ENCODE data around the gene PCDH9.

PCDH9 gene

GRCh38 chr13:66969291-66969690, 260.8 kb downstream of the PCDH9 start:
- no peak for DNase-seq

DNA sequence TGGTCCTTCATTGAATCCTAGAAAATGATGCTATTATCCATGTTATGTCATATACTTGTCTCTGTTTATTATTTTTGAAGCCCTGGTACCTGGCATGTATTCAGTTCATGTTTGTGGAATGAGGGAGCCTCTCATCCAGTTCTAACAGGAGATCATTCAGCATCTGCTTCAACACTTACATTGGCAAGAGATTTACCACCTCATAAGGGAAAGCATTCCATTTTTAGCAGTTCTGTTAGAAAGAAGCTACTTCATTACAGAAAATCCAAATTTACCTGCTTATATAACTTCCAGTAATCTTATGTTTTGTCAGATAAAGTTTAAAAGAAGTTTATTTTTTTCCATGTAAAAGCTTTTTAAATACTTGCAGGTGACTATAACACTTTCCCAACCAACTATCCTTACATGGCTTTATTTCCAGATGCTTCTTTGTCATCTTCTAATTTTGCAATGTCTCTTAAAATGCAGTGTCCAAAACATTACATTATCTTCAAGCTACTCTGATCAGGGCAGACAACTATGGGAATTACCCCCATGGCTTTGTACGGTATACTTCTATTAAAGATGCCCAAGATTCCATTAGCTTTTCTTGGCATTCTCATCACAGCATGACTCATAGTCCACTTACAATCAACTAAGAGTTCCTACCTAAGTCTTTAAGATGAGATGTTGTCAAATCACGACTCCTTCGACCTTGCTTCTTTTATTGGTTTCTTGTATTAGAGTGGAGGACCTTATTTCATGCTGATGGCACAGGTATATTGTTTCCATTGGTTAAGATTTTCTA, 262.1 kb downstream of the PCDH9 start:
- no peak for DNase-seq

DNA sequence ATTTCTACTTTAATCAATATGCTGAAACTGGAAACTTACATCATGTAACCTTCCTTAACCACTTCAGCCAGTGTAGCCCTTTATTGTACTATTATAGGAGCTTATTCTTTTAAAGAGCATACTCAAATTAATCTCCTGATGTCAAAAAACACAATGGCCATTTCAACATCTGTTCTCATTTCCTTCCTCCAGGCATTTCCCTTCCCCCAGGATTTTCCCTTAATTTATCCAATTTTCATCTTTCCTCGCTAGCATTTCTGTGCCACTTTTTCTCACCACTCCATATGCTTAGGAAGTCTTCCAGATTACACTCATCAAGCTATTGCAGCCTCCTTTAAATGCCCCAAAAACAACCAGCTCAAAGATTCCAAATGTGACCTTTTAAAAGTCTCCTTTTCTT, 265.0 kb downstream of the PCDH9 start:
- DNase-seq: no peak

DNA sequence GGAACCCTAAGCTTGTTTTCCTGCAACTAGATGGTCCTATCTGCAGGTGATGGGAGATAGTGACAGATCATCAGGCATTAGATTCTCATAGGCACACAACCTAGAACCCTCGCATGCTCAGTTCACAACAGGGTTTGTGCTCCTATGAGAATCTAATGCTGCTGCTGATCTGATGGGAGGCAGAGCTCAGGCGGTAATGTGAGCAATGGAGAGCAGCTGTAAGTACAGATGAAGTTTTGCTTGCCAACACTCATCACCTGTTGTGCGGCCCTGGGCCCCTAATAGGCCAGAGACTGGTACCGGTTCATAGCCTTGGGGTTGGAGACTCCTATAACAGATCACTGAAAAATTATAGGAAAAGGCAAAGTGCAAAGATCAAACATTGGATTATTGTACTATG, 267.2 kb downstream of the PCDH9 start:
- DNase-seq: no peak

- DNase-seq: no peak
Measured at GRCh38 chr13:66958611-66959010, 271.5 kb downstream of the PCDH9 start.

- DNase-seq: no peak
Measured at GRCh38 chr13:66952507-66952906, 277.6 kb downstream of the PCDH9 start.

DNA sequence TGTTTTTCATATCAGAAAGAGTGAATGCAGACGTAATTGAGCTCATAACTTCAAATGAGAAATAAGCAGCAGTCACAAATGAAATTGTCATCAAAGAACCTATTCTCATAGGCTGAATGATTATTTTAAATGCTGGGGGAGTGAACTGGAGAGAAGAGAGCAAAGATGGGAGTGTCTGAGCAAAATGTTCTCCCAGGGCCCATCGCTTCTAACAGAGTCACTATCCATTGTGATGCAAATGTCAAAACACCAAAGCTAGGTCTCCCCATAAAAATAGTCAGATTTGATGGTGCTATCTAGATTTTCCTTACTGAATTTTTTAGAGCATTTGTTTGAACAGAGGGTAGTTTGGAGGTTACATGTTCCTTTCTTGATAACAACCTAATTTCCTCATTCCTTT, 278.7 kb downstream of the PCDH9 start:
- DNase-seq: no peak

GRCh38 chr13:66950666-66951065, 279.5 kb downstream of the PCDH9 start:
- no peak for DNase-seq

DNA sequence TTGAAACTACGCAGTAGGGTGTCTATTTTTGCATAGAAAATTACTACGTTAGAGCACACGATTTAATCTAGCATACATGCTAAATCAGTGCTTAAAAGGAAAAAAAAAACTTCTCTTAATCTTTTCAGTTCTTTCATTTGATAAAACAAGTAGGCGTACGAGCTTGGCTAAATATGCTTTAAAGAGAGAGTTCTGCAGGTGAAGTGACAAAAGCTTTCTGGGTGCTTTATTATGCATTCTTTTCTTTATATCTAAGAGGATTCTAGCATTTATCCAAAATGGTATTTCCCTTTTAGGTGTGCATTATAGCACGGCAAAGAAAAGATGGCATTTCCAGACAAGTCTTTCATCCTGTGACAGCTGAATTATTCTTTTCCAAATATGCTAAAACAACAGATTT, 281.2 kb downstream of the PCDH9 start:
- DNase-seq: no peak

DNA sequence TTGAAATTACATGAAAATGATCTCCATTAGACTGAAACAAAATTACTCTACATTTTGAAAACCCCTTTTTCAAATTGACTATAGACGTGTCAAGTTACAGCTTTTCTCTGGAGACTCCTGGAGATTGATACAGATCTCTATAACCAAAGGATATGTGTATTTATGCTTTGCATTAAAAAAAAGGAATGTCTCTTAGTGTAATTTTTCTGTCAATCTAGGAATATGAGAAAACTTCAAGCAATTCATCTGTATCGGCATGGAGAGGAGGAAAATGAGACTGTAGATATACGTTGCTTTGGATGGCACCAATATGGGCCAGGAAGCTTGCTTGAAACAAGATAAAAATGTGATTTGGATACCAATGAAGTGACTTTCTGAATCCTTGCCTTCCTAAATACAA, 286.6 kb downstream of the PCDH9 start:
- DNase-seq: no peak

DNA sequence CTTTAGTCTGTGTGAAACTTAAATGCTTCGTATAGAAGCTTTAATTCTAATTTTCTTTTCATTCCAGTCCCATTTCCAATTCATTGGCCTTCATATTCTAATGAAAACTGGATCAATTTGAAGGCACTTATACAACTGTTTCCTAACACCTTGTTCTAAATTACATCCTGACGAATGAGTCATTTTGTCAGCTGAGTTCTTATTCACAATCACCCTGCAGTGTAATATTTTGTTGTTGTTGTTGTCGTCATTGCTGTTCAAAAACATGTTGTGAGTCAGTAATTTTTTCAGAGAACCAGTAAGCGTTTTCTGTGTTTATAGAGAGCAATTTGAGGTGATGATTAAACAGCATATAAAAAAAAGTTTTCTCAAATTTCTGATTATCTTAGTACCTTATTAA, 290.0 kb downstream of the PCDH9 start:
- no peak for DNase-seq

GRCh38 chr13:66937423-66937822, 292.7 kb downstream of the PCDH9 start:
- DNase-seq: no peak

GRCh38 chr13:66933994-66934393, 296.1 kb downstream of the PCDH9 start:
- peak; percentile 66 for DNase-seq

DNA sequence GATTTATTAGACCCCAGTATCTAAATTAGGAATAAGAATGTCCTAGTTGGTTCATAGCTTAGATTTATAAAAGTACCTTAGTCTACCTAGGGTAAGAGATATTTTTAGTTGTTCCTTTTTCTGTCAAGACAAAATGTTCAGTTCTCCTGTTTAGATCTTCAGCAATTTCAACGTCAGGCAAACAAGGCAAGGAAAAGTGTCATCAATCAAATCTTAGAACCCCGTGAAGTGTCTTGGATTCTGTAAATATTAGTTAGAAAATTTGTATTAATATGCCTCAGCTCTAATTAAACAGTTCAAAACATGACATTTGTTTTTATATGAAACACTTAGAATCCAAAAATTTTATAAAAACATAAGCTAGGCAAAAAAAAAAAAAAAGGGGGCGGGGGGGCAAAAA, 296.6 kb downstream of the PCDH9 start:
- no peak for DNase-seq

DNA sequence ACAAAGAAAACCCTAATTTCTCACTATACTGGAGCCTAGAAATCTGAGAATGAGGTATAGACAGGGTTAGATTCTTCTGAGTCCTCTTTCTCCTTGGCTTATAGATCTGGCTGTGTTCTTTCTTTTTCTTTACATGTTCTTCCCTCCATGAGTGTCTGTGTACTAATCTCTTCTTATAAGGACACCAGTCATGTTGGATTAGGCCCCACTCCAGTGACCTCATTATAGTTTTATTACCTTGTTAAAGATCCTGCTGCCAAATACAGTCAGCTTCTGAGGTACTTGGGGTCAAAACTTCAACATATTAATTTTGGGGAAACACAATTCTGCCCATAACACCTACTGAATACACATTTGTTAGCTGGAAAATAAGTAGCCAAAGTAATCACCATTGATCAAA, 302.6 kb downstream of the PCDH9 start:
- DNase-seq: no peak

- no peak for DNase-seq
Measured at GRCh38 chr13:66926851-66927524, 303.1 kb downstream of the PCDH9 start.

- DNase-seq: no peak
Measured at GRCh38 chr13:66926200-66926850, 303.8 kb downstream of the PCDH9 start.

DNA sequence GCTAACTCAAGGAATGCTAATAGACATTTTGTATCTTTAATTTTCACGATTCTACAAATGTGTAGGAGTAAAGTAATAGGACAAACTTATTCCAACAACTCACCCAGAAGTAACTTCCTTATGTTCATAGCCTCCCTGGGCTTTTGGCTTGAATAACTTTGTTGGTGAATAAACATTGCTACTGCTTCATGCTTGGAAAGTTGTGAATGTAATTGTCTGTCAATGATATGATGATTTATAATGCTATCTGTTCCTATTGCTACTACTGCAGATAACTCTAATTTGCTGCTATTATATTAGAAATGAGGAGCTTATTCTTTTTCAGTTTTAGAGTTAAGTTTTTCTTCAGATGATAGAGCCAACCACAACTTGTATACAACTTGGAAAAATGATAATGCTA, 307.7 kb downstream of the PCDH9 start:
- DNase-seq: no peak

GRCh38 chr13:66921437-66921836, 308.7 kb downstream of the PCDH9 start:
- no peak for DNase-seq

- peak; percentile 22 for DNase-seq
Measured at GRCh38 chr13:66915596-66916185, 314.4 kb downstream of the PCDH9 start.

DNA sequence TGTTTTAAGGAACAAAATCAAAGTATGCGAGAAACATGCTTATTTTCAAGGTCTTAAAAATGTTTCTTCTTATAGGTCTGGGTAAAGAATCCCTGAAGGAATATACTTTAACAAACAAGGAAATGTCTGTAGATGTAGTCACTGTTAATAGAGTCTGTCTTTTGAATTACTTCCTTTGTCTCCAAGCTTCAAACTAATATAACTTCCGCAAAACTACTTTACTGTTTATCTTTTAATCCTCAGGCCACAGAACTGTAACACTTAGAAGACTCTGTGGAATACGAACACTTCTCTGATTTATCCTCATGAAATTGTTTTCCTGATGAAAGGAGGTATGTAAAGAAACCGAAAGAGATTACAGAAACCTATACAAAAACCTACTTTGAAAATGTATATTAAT, 316.0 kb downstream of the PCDH9 start:
- no peak for DNase-seq

GRCh38 chr13:66911411-66911939, 318.7 kb downstream of the PCDH9 start:
- DNase-seq: no peak

DNA sequence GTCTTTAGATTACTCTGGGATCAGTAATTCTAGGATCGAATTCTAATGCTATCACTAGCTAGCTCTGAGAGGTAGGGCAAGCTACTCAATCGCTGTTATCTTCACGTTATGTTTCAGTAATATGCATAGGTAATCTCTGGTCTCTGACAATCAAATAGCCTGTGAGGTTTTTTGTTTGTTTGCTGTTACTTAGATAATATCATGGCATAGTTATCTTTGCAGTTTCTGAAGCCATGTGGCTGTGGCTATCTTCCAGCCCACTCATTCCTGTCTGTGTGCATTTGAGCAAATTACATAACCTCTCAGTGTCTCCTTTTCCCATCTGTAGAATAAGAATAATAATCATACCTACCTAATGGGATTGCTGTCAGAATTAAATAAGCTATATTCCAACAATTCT, 330.2 kb downstream of the PCDH9 start:
- DNase-seq: no peak

Data from fibroblast of skin of abdomen (primary cell).